Measurements from ENCODE around the gene ACSL1.
"Not testable (repeated sequence)": the region's sequence is repeated elsewhere in the genome, so short reads cannot be mapped to it uniquely, and the experiment has no call there.

DNA sequence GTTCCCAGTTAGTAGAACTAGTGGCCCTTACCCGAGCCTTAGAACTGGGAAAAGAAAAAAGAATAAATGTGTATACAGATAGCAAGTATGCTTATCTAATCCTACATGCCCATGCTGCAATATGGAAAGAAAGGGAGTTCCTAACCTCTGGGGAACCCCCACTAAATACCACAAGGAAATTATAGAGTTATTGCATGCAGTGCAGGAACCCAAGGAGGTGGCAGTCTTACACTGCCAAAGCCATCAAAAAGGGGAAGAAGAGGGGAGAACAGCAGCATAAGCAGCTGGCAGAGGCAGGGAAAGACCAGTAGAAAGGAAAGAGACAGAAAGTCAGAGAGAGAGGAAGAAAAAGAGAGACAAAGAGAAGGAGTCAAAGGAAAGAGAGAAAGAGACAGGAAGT is 86.2 kb downstream of the ACSL1 start:
- not testable (repeated sequence) for TF ChIP-seq CTBP1 (IDR thresholded peaks at IDR 0.05; ENCODE audit: borderline replicate concordance); FOXA1 (IDR thresholded peaks at IDR 0.05); ELF4 (IDR thresholded peaks at IDR 0.05); BHLHE40 (IDR thresholded peaks at IDR 0.05; ENCODE audit: borderline replicate concordance); FOXM1 (IDR thresholded peaks at IDR 0.05; ENCODE audit: borderline replicate concordance); SUZ12 (IDR thresholded peaks at IDR 0.05); NFRKB (IDR thresholded peaks at IDR 0.05); ZNF384 (IDR thresholded peaks at IDR 0.05); L3MBTL2 (conservative IDR thresholded peaks at IDR 0.05); SP1 (IDR thresholded peaks at IDR 0.05); TARDBP (IDR thresholded peaks at IDR 0.05); HDGF (IDR thresholded peaks at IDR 0.05; ENCODE audit: borderline replicate concordance)

Data from HEK293T (cell line).